GM12875 (cell line): ENCODE data around the gene TMEM270.

Experiments used
- H3K4me3 ChIP-seq: one replicate; pipeline ENCODE4 v1.5.1; 2011; ENCODE audit warnings: low read depth, low read length, control low read depth
- TF ChIP-seq, protein P1 (sequence below): IDR thresholded peaks from 2 replicates; pipeline ENCODE4 v1.5.1; 2011; ENCODE audit warnings: low read depth, mild to moderate bottlenecking, control low read depth, inconsistent platforms, low read length, moderate library complexity, borderline replicate concordance; ENCODE audit not compliant: insufficient read depth

TMEM270 gene

DNA sequence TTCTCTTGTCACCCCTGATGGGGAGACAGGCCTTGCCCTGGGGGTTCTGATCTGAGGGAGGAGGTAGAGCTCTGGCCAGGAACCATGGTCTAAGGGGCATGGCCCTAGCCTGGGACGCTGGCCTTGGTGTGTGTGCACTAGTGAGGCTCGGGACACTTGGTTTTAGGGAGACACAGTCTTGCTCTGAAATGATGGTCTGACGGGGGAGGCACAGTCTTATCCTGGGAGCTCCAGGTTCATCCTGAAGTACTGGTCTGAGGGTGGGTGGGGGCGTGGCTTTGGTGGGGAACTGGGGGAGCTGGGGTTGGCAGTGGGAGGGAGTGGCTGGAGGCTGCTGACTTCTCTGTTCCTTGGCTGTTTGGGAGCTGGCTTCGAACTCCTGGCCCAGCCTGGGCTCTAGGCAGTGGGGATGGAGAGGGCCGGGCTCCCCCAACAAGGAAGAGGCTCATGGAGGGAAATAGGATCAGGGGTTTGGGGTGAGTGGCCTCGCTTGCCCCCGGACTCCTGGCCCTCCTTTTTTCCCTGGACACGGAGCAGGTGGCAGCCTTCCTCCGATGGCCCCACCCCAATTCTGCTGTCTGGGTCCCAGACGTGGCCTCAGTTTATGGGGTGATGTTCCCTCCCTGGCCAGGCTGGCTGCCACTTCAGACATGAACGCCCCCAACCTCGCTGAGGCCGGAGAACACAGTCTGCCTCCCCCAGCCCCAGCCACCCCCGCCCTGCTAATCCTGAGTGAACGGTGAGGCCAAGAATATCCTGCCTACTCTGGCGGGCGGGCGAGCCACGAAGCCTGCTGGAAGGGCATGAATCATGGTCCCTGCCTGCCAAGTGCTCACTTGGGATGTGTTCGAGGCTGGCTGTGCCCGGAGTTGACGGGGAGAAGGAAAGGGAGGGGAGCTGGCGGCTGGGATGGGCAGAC is 43.5 kb downstream of the TMEM270 start:
- TF ChIP-seq, protein P1, sequence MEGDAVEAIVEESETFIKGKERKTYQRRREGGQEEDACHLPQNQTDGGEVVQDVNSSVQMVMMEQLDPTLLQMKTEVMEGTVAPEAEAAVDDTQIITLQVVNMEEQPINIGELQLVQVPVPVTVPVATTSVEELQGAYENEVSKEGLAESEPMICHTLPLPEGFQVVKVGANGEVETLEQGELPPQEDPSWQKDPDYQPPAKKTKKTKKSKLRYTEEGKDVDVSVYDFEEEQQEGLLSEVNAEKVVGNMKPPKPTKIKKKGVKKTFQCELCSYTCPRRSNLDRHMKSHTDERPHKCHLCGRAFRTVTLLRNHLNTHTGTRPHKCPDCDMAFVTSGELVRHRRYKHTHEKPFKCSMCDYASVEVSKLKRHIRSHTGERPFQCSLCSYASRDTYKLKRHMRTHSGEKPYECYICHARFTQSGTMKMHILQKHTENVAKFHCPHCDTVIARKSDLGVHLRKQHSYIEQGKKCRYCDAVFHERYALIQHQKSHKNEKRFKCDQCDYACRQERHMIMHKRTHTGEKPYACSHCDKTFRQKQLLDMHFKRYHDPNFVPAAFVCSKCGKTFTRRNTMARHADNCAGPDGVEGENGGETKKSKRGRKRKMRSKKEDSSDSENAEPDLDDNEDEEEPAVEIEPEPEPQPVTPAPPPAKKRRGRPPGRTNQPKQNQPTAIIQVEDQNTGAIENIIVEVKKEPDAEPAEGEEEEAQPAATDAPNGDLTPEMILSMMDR: no peak
- no peak overlapping the region for H3K4me3 ChIP-seq

DNA sequence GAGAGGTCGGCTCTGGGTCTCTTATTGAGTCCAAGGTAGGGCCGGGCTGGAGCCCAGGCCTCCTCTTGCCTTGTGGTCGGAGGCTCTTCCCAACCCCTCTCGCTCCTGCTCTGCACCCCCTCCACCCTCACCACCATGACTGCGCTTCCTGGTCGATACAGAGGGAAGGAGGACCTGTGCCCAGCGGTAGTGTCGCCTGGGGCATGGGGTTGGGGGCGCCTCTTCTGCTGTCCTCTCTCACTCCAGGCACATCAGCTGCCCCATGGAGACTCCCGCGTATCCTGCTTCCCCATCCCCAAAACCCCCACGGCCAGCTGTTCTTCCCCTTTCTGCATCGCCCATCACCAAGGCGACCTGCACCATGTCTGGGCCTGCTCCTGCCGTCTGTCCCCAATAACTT is 44.4 kb downstream of the TMEM270 start:
- H3K4me3 ChIP-seq: no peak overlapping the region
- TF ChIP-seq, protein P1: no peak

- TF ChIP-seq, protein P1: no peak
- no peak overlapping the region for H3K4me3 ChIP-seq
These were observed 45.9 kb downstream of the TMEM270 start for GRCh38 chr7:73906874-73907273.

DNA sequence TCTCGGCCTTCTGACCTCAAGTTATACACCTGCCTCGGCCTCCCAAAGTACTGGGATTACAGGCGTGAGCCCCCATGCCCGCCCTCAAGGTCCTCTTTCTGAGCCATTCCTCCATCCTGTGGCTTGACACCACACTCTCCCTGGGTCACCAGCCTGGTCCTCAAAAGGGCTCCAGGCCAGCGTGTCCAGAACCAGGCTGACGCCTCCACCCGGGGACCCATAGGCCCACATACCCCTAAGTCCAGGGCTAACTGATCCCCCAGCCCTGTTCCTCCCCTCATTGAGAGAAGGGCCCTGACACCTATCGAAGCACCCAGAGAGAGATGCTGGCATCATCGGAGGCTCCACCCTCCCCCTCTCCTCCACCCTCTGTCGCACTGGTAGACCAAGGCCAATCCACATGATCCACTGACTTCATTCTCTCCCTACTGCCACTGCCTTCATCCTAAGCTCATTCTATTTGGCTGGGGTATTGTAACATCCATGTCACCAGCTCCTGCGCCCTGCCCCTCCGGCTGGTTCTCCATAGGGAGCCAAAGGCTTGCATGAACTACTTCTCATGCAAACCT is 46.7 kb downstream of the TMEM270 start:
- H3K4me3 ChIP-seq: no peak overlapping the region
- TF ChIP-seq, protein P1: no peak

DNA sequence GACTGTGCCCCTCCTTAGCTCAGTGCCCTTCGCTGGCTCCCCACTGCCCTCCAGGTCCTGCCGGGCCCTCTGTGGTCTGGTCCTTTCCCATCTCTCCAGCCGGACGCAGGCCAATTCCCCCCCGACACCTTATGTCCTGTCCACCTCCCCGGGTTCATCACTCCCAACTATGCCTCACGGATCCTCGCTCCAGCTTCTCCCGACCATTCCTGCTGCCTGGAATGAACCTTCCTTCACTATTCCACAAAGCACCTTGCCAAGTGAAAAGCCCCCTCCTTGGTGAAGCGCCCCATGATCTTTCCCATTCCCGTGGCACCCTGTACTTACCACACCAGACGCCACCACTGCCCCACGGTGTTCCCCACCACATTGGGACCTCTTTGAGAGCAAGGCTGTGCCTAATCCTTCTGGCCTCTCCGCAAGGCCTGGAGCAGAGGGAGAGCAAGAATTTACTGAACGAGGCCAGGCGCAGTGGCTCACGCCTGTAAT is 47.2 kb downstream of the TMEM270 start:
- TF ChIP-seq, protein P1: no peak

GRCh38 chr7:73909051-73909941 is 48.3 kb downstream of the TMEM270 start:
- TF ChIP-seq, protein P1: no peak
- no peak overlapping the region for H3K4me3 ChIP-seq

More for the DNA sequence above, 47.2 kb downstream of the TMEM270 start:
- no peak overlapping the region for H3K4me3 ChIP-seq
